Breast epithelium (tissue), 3 donors: ENCODE measurements around the gene STARD7.

Experiments
- CTCF ChIP-seq, 3 donors: fragments of 450-650 bp; IDR thresholded peaks; one replicate each; pipeline ENCODE4 v1.5.1; 2016 to 2017; ENCODE audit warnings: antibody characterized with exemption in 3 of 3, mild to moderate bottlenecking in 3 of 3, moderate library complexity in 3 of 3
- POLR2A ChIP-seq: fragments of 450-650 bp; IDR thresholded peaks from one replicate; pipeline ENCODE4 v1.6.1; 2016; ENCODE audit warnings: antibody characterized with exemption, mild to moderate bottlenecking, moderate library complexity
- POLR2AphosphoS5 ChIP-seq, 3 donors: sonication (generic); formaldehyde crosslinking; IDR thresholded peaks; one replicate each; pipeline ENCODE4 v1.6.1; 2017; ENCODE audit warnings: antibody characterized with exemption in 3 of 3

GRCh38 chr2:96203130-96204028, 5.2 kb downstream of the STARD7 start:
- no peak for TF ChIP-seq POLR2A
- no peak for TF ChIP-seq CTCF (IDR thresholded peaks at IDR 0.05)
- no peak for TF ChIP-seq POLR2AphosphoS5 (IDR thresholded peaks at IDR 0.05)
